Bronchial epithelial cell (primary cell): ENCODE measurements around the gene STEAP1. TPM values are rescaled to one million over a fixed set of nuclear protein-coding genes. Genes with fewer than 3 reads are reported as not detected.

Experiments
- DNase-seq: peaks from one replicate; pipeline ENCODE4 v3.0.0-alpha.2; 2010; ENCODE audit warnings: low read depth
- FAIRE-seq: peaks from 2 replicates; lab custom pipeline; 2011; peaks lifted over from hg19 to GRCh38; lab: Jason Lieb, UNC
- H3K27me3 ChIP-seq: 2 replicates; pipeline ENCODE4 v1.5.1; 2011; ENCODE audit warnings: low read length; ENCODE audit not compliant: control insufficient read depth, insufficient read depth
- H3K36me3 ChIP-seq: 2 replicates; pipeline ENCODE4 v1.5.1; 2011; ENCODE audit warnings: low read length; ENCODE audit not compliant: control insufficient read depth, insufficient read depth
- H3K4me3 ChIP-seq: 2 replicates; pipeline ENCODE4 v1.5.1; 2011; ENCODE audit warnings: mild to moderate bottlenecking, low read depth, low read length, control low read depth
- total RNA-seq: library from RNA; depleted of rRNA; stranded (reverse); fragments of >200 nt; gene quantifications from 2 replicates; pipeline ENCODE4 v1.2.1, GENCODE V29; 2014
- TF ChIP-seq, protein P1 (sequence below): IDR thresholded peaks from 2 replicates; pipeline ENCODE4 v1.5.1; 2011; ENCODE audit warnings: mild to moderate bottlenecking, moderate library complexity, low read length, control low read depth, inconsistent platforms; ENCODE audit not compliant: insufficient read depth, severe bottlenecking

The STEAP1 gene
- total RNA-seq, 1 donor from 2014 or later: 10.0 TPM

DNA sequence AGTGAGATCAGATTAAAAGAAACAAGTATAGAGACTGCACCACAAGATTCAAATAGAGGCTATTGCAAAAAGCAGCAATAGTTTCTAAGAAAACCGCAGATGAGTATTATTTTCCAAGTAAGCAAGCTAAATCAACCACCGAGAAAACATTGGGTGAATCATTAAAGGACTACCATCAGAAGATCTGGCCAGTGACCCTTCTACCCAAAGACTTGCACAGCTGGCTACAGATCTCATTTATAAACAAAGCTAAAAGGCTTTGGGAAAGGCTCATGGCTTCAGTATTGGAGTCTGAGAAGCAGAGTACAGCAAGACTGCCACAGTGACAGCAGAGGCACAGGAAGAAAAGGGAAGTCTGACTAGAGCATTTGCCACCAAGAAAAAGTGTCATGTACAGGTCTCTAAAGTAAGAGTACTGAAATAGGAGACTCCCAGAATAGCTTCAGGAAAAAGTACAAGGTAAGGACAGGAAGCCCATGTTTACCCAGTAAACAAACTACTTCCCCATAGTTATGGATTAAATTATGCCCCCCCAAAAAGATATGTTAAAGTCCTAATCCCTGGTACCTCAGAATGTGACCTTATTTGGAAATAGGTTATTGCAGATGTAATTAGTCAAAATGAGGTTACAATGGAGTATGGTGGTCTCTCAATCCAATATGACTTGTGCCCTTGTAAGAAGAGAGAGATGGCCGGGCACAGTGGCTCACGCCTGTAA, 19.0 kb downstream of the STEAP1 start:
- Histone ChIP-seq H3K36me3 (no peaks in the 10 kb centered on the region), H3K4me3 (no peak overlapping the region), H3K27me3 (no peaks in the 10 kb centered on the region)
- no peak for FAIRE-seq
- DNase-seq: no peak
- TF ChIP-seq, protein P1, sequence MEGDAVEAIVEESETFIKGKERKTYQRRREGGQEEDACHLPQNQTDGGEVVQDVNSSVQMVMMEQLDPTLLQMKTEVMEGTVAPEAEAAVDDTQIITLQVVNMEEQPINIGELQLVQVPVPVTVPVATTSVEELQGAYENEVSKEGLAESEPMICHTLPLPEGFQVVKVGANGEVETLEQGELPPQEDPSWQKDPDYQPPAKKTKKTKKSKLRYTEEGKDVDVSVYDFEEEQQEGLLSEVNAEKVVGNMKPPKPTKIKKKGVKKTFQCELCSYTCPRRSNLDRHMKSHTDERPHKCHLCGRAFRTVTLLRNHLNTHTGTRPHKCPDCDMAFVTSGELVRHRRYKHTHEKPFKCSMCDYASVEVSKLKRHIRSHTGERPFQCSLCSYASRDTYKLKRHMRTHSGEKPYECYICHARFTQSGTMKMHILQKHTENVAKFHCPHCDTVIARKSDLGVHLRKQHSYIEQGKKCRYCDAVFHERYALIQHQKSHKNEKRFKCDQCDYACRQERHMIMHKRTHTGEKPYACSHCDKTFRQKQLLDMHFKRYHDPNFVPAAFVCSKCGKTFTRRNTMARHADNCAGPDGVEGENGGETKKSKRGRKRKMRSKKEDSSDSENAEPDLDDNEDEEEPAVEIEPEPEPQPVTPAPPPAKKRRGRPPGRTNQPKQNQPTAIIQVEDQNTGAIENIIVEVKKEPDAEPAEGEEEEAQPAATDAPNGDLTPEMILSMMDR: no peak

DNA sequence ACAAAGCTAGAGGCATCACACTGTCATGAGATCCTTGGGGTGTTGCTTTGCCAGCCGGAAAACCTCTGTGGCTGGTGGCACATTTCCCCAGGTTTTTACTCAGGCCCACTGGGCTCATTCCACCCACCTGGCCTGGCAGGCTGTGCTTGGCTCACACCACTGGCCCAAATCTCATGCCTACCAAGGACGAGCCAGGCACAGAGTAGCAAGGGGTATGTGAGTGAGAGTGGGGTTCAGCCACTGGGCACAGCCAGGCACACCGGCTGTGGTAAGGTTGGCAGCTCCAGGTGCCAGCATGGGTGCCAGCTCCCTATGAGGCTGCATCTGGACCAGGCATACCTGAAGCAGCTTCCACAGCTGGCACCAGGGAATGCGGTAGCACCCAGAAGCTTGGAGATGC, 21.4 kb downstream of the STEAP1 start:
- H3K4me3 ChIP-seq: no peak overlapping the region
- no peaks in the 10 kb centered on the region for H3K27me3 ChIP-seq
- no peaks in the 10 kb centered on the region for H3K36me3 ChIP-seq
- DNase-seq (no peak), FAIRE-seq (no peak)
- TF ChIP-seq, protein P1: no peak

DNA sequence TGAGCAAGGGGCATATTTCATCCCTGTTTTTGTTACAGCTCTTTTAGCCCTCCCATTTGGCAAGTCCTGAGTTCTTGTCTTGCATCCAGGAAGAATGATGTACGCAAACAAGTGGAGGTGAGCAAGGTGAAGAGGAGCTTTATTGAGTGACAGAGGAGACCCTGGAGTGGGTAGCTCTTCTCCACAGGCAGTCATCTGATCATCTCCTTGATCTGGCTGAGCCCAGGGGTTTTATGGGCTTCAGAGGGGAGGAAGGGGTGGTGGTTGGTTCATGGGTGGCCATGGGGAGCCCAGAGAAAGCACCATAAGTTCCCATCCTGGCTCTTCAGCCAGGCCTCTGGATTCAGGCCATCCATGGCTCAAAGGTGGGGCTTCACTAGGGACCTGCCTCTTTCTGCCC, 21.9 kb downstream of the STEAP1 start:
- Histone ChIP-seq H3K4me3 (no peak overlapping the region), H3K36me3 (no peaks in the 10 kb centered on the region), H3K27me3 (no peaks in the 10 kb centered on the region)
- DNase-seq (no peak), FAIRE-seq (no peak)
- TF ChIP-seq, protein P1: no peak

DNA sequence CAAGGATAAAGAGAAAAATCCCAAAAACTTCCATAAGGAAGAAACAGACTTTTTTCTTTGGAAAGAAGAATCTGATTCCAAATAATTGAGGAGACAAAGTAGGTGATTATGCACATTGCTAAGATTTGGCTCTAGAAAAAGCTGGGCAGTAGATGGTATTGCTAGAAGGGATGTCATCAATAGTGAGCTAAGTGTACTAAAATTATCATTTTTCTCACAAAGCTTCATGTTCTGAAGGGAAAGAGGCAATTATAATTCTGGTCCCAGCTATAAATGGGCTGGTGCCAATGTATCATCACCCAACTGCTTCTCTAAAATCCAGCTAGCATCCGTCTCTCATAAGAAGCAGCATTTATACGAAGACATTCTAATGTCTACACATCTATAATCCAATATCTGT, 23.9 kb downstream of the STEAP1 start:
- TF ChIP-seq, protein P1: no peak
- H3K4me3 ChIP-seq: no peak overlapping the region
- FAIRE-seq: no peak
- no peak for DNase-seq
- H3K27me3 ChIP-seq: no peaks in the 10 kb centered on the region
- no peaks in the 10 kb centered on the region for H3K36me3 ChIP-seq

DNA sequence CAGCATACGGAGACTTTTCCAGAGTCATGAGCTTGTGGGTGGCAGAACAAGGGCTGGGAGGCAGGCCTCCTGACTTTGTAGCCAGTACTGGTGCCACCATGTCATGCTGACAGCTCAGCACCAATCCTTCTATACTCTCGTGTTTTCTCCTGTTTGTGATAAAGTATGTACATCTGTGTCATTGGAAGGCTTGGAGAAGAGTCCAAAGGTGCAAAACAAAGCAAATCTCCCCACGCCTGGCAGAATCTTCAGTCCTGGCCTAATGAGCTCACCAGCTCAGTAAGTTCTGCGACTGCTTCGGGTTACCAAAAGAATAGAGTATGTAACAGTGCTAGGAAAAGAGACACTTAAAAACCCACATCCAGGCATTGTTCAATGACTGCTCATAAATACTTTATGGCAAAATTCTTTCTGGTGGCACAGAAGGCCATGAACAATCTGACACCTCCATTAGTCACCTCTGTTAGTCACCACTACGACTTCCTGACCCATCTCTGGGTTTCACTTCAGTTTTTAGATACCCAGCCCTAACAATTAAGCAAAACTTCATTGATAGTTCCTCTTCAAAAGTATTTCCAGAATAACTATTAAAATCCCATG, 24.5 kb downstream of the STEAP1 start:
- FAIRE-seq: no peak
- DNase-seq: peak; percentile 94
- Histone ChIP-seq H3K27me3 (no peaks in the 10 kb centered on the region), H3K36me3 (no peaks in the 10 kb centered on the region), H3K4me3 (no peak overlapping the region)
- TF ChIP-seq, protein P1: no peak
